HG03575 (cell line): ENCODE data around the gene TMEM204.

Experiments
- ATAC-seq: cut with Tn5 transposase; IDR thresholded peaks from one replicate; pipeline ENCODE4 v1.9.1; 2021; ENCODE audit not compliant: unreplicated experiment, insufficient number of reproducible peaks, low FRiP score; ENCODE audit errors: extremely low read depth

The TMEM204 gene

GRCh38 chr16:1533443-1533951 lies at the start of gene TMEM204:
Gene TMEM204, plus strand, starts transcription at chr16:1533666. Its CDS starts 610 bp downstream, at chr16:1534276.
- no peak for ATAC-seq

- ATAC-seq, result no peak
Observed at GRCh38 chr16:1485847-1486496, 47.5 kb upstream of the TMEM204 start.

- ATAC-seq, result no peak
Observed at GRCh38 chr16:1486551-1487390, 46.7 kb upstream of the TMEM204 start.

- no peak for ATAC-seq
Observed at GRCh38 chr16:1487395-1488053, 45.9 kb upstream of the TMEM204 start.

GRCh38 chr16:1488054-1488601 lies 45.3 kb upstream of the TMEM204 start:
- no peak for ATAC-seq

GRCh38 chr16:1488619-1489018 lies 44.8 kb upstream of the TMEM204 start, which contains the start of gene PTX4:
Gene PTX4, minus strand, starts transcription at chr16:1488944. Its CDS starts 35 bp downstream, at chr16:1488909.
- ATAC-seq, result no peak

GRCh38 chr16:1489077-1489476 lies 44.4 kb upstream of the TMEM204 start:
- no peak for ATAC-seq

GRCh38 chr16:1491327-1491726 lies 42.1 kb upstream of the TMEM204 start:
- ATAC-seq, result no peak

- ATAC-seq, result no peak
Observed at GRCh38 chr16:1492082-1492922, 41.2 kb upstream of the TMEM204 start.

- no peak for ATAC-seq
Observed at GRCh38 chr16:1492923-1493745, 40.3 kb upstream of the TMEM204 start, which contains the start of gene TELO2. Gene TELO2, plus strand, starts transcription at chr16:1493360. Its CDS starts 922 bp downstream, at chr16:1494282.

- no peak for ATAC-seq
Observed at GRCh38 chr16:1493746-1494094, 39.7 kb upstream of the TMEM204 start.

GRCh38 chr16:1494129-1494640 lies 39.3 kb upstream of the TMEM204 start:
- ATAC-seq, result no peak

- no peak for ATAC-seq
Observed at GRCh38 chr16:1494711-1495110, 38.8 kb upstream of the TMEM204 start.

- no peak for ATAC-seq
Observed at GRCh38 chr16:1495211-1495888, 38.1 kb upstream of the TMEM204 start.

GRCh38 chr16:1495889-1496262 lies 37.6 kb upstream of the TMEM204 start:
- ATAC-seq, result no peak

- no peak for ATAC-seq
Observed at GRCh38 chr16:1496464-1496863, 37.0 kb upstream of the TMEM204 start.

GRCh38 chr16:1497014-1497598 lies 36.4 kb upstream of the TMEM204 start:
- no peak for ATAC-seq
